Lung microvascular endothelial cell (primary cell): ENCODE results near the gene PLA2G4F. TPM values are rescaled to one million over a fixed set of nuclear protein-coding genes. Genes with fewer than 3 reads are reported as not detected.

ENCODE experiments used
- DNase-seq, 2 donors: peaks; one replicate each; pipeline versions ENCODE4 v3.0.0 to v3.0.0-alpha.2; 2010; ENCODE audit warnings: low read depth in 2 of 2
- total RNA-seq: library from RNA; depleted of rRNA; stranded (reverse); fragments of >200 nt; gene quantifications from 2 replicates; pipeline ENCODE4 v1.2.1, GENCODE V29; 2014

The PLA2G4F gene
- total RNA-seq, 1 donor from 2014 or later, result not detected

DNA sequence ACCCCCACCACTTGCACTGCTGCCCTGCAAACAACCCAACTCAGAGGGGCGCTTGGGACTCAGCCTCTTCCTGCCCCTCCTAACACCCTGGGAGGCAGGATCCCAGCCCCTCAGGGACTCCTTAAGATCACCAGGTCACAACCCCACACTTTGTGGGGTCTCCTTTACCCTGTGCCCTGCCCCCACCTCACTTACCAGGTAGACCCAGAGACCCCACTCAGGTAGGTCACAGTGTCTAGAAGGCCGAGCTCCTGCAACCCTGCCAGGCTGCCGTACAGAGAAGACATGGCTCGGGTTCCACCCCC is 9.1 kb downstream of the PLA2G4F start:
- no peak for DNase-seq

DNA sequence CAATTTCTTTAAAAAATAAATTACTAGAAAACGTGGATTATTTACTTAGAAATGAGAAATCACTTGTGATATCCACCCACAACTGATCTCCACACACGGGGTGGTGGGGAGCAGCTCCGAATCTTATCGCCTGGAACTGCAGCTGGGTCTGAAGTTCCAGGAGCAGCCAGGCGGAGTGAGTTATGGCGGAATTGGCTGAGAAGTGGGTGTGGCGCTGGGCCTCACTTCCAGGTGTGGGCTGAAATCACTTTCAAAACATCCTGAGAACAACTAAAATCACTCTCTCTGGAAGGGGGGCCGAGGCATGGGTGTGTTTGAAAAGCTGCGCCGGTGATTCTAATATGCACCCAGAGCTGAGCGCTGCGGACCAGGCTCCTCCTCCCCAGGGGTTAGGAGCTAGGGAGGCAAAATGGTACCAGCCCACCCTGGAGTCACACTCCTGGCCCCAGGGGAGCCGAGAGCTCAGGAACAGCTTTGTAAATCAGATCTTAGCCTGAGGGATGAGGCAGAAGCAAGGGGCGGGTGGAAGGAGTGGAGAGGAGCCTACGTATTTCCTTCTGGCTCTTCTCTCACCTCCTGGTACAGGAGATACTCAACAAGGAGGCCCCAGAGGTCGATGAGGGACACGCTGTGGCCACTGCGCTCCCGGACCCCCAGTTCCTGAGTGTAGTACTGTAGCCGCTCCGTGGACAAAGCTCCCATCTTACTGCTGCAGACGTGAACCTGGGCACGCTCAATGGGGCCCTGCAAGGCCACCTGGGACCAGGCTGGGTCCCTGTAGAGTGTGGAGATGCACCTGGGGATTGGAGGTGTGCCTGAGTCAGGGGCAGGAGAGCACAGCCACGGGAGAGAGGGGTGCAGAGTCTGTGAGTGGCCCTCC is 9.6 kb downstream of the PLA2G4F start:
- DNase-seq, result no peak

DNA sequence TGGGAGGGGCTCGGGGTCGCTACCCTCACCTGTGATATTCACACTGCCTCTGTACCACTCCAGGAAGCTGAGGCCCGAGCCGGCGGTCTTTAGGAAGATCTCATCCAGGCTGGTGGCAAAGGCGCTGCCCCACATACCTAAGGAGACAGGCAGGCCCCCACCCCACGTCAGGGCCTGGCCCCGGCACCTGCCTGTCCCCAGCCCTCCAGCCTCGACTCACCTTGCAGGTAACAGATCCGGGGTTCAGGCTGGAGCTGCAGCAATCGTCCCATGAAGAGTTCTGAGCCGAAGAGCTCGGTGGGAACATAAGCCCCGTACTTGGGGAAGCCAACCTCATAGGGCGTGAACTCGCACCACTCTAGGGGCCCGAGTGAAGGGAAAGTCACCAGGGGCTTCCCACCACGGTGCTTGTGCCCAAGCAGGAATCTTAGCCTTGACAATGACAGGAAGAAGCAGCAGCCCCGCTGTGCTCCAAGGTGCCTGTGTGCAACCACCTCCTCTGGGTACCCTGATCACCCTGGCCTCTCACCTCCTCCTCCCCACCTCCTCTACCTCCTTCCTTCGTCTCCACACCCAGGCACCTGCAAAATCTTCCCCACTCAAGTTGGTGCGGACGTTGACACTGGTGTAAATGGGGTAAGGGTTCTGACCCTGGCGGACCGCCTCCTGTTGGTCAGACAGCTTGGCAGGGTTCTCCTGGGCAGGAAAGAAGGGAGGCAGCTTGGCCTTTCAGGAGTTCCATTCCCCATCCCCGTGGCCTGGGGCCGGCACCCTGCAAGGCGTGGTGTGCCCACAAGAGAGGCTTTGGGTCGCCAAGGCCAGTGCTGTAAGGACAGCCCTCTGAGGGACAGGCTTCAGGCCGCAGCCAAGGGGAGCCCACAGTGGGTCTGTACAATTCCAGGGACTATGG is 10.6 kb downstream of the PLA2G4F start:
- DNase-seq, result no peak

- no peak for DNase-seq
Observed at GRCh38 chr15:42144841-42145375, 11.5 kb downstream of the PLA2G4F start.

DNA sequence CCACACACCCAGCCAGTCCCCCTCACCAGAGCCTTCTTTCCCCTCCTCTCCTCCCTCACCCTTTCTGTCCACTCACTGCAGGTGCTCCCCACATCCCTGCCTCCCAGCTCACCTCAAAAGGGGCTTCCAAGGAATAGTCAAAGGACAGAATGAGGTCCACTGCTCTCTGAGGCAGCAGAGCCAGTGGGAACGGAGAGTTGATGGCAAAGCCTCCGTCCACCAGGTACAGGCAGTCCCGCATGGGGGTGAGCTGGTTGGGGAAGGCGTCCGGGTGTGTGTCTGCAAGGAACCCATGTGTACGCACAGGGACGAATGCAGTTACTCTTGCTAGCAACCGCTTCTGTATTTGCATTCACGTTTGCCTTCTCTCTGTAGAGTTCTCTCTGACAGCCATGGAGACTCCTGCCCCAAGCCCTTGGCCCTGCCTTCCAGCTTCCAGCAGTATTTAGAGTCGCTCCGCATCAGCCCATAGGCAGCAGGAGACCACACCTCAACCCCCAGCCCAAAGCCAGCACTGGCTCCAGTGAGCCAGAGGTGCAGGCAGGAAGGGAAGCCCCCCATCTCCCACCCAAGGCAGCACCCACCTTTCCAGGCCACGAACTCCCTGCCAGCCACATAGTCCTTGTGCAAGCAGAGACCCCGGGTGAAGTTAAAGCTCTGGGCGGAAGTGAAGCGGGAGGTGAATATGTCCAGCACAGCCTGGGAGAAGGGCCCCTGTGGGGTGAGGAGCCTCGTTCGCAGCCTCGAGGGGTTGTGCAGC is 12.4 kb downstream of the PLA2G4F start:
- no peak for DNase-seq

- no peak for DNase-seq
Observed at GRCh38 chr15:42143356-42143755, 13.1 kb downstream of the PLA2G4F start.

DNA sequence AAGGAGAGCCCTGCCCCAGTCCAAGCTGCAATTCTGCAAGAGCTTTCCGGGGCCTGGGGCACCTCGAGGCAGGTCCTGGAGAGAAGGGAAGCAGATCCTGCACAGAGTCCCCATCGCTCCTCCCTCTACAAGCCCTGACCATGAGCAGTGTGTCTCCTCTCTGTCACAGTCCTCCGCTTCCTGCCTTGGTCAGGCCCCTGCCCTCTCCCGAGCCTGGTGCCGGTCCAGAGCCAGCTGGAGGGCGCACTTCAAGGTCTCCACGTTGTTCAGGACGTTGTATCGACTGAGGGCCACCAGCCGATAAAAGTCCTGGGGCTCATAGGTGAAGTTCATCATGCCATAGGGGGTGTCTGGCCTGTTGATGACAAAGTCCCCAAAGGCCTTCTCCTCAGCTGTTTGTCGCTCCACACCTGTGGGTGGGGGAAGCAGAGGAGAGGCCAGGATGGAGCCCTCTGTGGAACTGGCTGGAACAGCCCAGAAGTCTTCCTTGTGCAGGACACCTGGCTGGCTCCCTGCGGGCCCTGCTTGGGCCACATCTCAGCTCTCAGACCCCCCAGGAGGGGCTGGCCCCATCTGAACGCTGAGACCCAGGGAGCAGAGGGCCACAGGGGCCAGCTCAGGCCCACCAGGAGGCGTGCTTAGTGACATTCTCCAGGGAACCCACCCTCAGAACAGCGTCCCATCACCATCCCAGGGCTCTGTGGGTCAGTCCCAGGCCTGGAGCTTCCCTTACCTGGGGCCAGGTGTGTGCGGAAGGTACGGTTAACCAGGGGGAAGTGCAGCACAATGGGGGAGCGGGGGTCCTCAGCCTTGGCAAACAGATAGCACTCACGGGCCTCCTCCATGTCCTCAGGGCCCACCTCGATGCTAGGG is 14.4 kb downstream of the PLA2G4F start:
- DNase-seq, result no peak

GRCh38 chr15:42141246-42141645 is 15.2 kb downstream of the PLA2G4F start:
- no peak for DNase-seq

DNA sequence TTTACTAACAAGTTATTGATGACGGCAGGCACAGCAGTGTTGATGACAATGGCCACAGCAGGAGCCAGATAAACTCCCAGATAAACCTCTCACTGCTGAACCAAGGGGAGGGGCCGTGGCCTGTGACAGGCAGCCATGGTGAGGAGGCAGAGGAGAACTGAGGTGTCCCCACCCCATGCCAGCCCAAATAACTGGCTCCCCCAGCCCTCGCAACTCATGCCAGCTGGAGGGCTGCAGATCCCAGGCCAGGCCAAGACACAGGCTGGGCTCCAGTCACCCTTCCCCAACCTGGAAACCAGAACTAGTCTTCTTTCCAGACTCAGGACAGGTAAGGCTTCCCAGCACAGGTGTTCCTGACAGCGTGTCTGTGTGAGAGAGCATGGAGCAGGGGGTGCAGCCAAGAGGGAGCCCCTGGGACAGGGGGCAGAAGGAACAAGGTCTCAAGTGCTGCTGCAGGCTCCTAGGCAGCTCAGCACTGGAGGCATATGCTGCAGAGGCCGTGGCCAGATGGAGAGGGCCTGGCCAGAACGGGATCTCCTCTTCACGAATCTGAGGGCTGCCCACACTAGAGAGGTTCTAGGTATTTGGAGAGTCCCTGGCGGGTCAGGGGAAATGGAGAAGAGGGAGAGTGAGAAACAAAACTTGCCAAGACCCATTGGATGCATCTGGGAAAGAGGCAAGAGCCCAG is 15.9 kb downstream of the PLA2G4F start:
- no peak for DNase-seq

GRCh38 chr15:42139596-42139995 is 16.8 kb downstream of the PLA2G4F start:
- no peak for DNase-seq

DNA sequence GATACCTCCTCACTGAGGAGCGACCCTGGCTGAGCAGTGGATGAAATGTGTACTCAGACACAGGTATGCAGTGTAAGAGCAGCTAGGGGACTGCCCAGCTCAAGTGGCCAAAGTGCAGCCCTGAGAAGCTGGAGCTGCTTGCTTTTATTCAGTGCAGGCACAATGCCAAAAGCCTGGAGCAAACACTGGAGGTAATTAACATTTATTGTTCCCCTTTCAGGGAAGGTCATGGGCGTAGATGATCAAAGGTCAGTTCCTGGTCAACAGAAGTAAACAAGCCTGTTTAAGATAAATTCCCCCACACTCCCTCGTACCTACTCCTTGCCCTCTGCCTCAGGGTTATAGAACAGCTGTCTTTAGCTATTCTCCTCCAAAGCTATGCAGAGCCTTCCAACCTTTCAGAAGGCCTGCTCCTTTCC is 17.5 kb downstream of the PLA2G4F start:
- no peak for DNase-seq

GRCh38 chr15:42138411-42138810 is 18.0 kb downstream of the PLA2G4F start:
- DNase-seq, result no peak

GRCh38 chr15:42137461-42138261 is 18.8 kb downstream of the PLA2G4F start:
- DNase-seq, result peak; percentile 57 to 66

GRCh38 chr15:42136513-42136912 is 19.9 kb downstream of the PLA2G4F start:
- no peak for DNase-seq

DNA sequence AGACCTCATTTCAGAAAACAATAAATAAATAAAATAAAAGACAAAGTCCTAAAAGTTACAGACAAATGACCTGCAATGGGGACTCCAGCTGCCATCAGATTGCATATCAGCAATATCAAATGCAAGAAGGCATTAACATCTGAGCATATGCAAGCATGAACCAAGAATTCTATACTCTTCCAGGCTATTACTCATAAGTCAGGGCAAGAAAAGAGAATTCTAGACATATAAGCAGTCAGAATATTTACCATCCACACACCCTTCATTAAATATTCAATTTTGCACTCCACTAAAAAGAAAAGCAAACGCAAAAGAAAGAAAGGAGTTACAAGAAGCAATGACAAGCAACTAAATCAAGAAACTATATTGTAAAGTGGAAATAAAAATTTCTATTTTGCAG is 21.1 kb downstream of the PLA2G4F start:
- DNase-seq, result no peak

- DNase-seq, result no peak
Observed at GRCh38 chr15:42134617-42135245, 21.7 kb downstream of the PLA2G4F start.

- peak; percentile 58 to 79 for DNase-seq
Observed at GRCh38 chr15:42133886-42134502, 22.4 kb downstream of the PLA2G4F start.

GRCh38 chr15:42133356-42133755 is 23.1 kb downstream of the PLA2G4F start:
- no peak for DNase-seq
